DMS153 treated with DMSO at 0.1 percent for 48 hours (cell line): ENCODE data around the gene PLD3.
A peak's percentile ranks its signal among the peaks of the same experiment; 100 is the strongest.
"Not testable (repeated sequence)": the region's sequence is repeated elsewhere in the genome, so short reads cannot be mapped to it uniquely, and the experiment has no call there.

Experiments used
- DNase-seq: peaks from one replicate; lab custom pipeline; 2025; ENCODE audit not compliant: unreplicated experiment; lab: John Stamatoyannopoulos, UW

The PLD3 gene

DNA sequence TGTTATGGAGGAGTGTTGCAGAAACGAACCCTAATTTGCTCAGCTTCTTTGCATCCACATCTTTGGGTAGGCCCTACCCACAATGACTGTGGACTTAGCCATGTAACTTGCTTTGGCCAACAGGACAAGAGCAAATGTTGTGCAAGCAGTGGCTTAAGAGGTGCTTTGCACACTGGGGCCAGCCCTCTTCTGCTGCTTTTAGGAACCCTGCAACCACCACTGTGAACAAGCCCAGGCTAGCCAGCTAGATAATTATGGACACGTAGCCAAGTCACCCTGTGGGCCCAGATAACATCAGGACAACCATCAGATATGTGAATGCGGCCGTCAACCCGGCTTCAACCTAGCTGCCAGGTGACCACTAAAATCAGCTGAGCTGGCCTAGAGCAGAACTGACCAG is 17.4 kb upstream of the PLD3 start:
- DNase-seq = no peak

DNA sequence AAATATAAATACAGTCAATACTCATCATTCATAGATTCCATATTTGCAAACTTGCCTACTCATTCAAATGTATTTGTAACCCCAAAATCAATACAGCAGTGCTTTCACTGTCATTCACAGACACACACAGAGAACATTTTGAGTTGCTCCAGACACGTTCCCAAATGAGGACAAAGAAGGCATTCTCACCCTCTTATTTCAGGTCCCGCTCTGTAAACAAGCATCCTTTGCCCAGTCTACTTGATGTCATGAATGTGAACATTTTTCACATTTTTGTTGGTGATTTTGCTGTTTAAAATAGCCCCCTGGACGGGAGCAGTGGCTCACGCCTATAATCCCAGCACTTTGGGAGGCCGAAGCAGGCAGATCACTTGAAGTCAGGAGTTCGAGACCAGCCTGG is 15.8 kb upstream of the PLD3 start:
- no peak for DNase-seq

DNA sequence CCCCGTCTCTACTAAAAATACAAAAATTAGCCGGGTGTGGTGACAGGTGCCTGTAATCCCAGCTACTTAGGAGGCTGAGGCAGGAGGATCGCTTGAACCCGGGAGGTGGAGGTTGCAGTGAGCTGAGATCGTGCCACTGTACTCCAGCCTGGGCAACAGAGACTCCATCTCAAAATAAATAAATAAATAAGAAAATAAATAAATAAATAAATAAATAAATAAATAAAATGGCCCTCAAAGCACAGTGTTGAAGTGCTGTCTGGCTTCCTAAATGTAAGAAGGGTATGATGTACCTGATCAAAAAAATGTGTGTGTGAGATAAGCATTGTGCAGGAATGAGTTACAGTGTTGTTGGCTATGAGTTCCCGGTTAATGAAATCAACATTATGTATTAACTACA is 15.4 kb upstream of the PLD3 start:
- not testable (repeated sequence) for DNase-seq

DNA sequence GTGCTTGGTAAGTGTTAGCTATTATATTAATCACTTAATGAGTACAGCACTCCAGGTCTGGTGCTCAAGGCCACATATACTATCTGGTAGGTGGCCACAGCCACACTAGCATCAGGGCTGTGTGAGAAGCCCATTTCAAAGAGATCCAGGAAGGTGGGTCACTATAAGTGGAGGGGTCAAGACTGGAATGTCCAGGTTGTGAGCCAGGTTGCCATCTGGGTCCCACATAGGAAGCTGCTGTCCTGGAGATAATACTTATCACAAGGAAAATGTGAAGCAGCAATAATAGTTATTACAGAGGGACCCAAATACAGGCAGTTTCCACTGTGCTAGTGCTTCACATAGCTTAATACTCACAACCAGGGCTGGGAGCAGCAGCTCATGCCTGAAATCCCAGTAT is 13.4 kb upstream of the PLD3 start:
- DNase-seq = no peak

DNA sequence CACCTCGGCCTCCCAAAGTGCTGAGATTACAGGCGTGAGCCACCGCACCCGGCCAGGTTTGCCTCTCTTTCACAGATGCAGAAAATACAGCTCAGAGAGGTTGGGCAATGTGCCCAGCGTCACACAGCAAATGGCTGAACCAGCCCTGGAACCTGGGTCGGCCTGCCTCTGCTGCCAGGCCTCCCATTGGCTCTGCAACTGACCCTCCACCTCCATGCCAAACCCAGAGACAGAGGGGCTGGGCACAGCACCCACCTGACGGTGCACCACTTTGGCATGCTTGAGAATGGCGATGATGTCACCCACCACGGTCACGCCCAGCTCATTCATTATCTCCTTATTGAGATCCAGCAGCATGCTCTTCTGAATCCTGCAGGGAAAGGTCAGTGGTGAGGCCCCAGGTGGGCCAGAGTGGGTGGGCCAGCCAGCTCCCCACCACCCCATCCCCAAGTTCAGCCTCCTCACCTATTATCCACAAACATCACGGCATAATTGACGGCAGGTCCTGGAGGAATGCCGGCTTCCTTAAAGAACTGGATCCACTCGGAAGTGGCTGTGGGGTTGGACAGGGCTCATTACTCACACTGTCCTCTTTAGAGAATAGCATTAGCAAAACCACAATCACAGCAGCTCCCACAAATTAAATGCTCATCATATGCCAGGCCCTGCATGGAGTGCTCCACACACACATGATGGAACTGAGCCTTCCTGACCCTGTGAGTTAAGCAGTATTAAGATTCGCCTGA is 12.5 kb upstream of the PLD3 start:
- no peak for DNase-seq

DNA sequence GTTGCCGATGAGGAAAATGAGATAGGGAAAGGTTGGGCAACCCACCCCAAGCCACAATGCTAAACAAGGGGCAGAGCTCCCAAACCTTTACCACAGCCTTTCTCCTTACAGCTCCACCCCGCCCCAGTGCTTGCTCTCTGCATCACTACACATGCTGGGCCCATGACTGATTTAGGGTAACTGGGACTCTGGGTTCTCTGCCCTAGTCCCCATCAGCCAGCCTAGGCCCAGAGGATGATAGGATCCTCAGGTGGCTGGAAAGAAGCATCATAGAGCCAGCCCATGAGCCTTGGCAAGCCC is 11.9 kb upstream of the PLD3 start:
- no peak for DNase-seq

DNA sequence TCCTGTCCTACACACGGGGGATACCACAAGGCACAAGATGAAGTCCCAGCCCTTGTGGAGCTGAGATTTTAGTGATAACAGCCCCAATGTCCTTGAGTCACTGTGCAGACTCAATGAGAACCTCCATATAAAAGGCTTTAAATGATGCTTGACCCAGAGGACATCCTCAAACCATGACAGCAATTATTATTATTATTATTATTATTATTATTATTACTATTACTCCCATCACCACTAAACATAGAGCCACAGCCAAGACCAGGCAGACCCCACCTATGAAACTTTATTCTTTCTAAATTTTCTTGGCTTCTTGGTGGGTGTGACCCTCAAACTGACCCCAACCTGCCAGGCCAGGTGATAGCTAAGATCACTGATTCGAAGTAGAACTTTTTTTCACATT is 11.4 kb upstream of the PLD3 start:
- DNase-seq = no peak

DNA sequence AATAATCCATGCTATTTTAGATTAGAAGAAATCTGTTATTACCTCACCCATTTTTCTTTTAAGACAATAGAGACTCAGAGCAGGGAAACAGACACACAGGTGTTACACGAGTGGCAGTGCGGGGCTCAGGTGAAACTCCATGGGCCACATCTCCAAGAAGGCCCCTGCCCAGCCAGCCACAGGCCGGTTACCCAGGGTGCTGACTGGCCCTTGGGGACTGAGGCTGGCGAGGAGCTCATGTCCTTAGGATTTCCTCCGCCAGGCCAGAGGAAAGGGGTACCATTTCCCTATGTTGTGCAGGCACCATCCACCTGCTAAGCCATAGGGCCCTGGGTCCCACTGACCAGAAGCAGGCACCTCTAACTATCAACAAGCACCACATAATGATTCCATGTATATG is 10.9 kb upstream of the PLD3 start:
- no peak for DNase-seq

DNA sequence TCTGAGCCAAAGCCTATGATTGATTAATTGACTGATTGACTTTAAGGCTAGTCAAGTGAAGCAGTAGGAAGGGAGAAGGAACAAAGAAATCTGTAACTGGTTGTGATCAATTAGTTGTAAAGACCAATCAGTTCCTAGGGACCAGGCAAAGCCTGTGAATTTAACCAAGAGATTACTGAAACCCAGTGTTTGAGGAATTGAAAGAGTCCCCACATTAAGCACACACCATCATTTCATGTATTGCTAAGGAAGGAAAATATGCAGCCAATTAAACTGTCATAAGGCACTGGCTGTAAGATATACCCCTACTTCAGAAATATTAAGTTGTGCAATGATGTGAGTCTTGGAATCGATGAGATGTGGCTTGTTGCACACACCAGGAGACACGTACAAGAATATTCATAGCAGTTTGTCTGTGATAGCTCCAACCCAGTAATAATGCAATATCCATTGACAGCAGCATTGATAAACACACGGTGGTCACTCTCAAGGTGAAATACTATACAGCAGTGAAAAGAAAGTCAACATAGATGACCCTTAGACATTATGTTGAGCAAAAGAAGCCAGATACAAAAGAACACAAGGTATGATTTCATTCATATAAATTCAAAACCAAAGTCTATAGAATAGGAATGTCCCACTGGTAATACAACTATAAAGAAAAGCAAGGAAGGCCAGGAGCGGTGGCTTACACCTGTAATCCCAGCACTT is 9.3 kb upstream of the PLD3 start:
- no peak for DNase-seq

DNA sequence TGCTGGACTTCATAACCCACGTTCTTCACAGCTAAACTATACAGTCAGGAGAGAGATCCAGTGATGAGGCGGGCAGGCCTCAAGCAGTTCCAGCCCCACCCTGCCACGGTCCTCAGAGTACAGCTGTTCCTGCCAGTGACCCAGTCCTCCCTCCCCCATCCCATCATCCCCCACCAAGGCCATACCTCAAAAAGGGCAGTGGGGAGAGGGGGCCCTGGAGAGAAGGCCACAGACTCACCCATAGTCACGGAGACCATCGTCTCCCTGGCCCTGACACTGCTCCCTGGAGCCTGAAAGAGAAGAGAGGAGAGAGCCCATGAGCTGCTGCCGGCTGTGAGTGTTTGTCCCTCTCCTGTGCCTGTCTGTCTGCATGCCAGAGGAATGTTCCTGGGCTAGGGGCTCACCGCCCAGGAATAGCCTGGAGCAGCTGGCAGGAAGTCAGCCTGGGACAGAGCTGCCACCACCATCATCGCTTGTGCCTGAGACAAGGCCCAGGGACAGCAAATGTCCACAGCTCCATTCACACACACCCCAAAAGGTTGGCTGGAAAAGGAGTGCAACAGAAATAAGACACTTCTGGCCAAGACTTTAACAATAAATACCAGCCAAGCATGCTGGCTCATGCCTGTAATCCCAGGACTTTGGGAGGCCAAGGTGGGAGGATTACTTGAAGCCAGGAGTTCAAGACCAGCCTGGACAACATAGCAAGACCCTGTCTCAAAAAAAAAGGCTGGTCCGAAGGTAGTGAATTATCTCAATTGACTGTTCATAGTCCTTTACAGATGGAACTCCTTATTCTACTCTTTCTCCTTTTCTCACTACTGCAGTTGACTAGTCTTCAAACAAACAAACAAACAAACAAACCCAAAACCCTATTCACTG is 6.7 kb upstream of the PLD3 start:
- no peak for DNase-seq

DNA sequence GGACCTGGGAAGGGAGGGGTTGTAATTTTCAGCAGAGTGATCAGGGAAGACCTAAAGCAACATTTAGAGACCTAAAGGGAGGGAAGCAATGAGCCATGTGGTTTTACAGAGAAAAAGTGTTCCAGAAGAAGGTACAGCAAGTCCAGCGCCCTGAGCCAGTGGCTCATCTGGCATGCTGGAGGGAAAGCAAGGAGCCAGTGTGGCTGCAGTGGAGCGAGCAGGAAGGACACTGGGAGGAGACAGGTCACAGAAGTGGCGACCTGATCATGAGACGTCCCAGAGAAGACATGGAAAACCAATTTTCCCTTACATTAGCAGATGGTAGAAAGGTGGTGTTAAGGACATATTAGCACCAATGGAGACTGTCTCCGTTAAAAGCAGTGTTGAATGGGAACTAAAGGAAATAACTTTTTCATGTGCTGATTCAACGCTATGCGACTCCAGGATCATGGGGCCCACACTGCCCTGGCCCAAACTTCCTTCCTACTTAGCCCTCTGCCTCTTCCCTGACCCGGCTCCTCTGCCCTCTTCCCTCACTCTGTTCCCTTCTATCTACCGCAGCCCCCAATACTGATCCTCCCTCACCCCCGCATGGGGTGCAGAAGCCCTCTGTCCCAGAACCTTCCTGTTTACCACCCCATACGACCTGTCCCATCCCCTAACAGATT is 5.7 kb upstream of the PLD3 start:
- DNase-seq = no peak

DNA sequence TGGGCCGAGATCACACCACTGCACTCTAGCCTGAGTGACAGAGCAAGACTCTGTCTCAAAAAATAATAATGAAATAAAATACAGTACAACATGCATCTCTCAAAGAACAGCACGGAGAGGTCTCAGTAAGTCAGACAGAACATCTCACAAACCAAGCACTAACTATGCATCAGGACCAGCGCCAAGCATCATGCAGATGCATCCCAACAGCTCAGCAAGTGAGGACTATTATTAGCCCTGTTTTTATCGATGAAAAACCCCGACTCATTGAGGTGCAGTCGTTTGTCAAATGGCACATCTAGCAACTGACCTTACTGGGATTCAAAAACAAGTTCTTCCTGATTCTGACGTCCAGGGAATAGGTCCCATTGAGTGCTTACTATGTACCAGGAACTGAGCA is 4.1 kb upstream of the PLD3 start:
- DNase-seq = no peak

DNA sequence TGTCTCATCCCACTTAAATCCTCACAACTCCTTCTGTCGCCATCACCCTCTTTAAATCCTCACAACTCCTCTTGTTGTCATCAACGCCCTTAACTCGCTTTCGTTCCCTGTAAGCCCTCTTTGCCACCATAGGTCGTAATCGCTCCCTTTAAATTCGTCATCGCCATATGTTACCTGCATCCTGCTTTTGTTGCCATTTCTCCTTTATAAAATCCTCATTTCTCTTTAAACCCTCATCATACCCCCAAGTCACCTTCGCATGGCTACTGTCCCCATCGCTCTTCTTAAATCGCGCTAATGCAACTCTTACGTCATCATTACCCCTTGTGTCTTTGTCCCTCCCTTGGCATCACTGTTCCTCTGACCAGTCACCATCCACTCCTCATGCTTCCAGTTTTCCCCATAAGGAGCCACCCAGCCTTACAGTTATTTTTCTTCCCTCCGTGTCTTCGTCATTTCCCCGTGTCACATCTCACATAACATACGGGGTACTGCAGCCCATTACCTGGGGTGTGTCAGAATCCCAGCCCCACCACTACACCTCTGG is 539 bp downstream of the PLD3 start:
- DNase-seq = peak; percentile 30

DNA sequence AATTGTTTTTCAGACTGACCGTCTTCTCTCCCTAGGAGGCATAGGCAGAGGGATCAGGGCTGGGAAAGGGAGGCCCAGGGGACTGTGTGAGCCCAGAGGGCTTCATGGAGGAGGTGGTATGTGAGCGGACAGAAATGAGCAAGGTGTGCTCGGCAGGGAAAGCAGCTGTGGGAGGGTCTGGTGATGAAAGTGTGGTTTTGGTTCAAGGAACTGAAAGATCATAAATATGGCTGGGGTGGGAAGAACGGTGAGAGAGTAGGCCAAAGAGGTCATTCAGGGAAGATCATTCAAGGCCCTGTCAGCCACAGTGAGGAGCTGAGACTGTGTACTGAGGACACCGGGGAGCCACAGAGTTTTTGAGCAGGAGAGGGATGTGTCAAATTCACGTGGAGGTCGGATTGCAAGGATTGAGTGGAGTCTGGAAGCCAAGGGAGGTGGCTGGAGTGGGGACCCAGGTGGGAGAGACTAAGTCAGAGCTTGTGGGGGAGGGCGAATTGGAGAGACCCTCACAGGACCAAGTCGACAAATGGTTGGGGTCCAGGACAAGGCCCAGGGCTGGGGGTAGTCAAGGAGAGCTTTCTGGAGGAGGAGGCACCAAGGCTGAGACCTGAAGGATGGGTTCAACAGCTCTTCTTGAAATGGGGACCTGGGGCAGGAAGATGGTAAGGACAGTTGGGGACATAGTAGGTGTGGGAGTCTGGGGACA is 7.6 kb downstream of the PLD3 start:
- DNase-seq = no peak

DNA sequence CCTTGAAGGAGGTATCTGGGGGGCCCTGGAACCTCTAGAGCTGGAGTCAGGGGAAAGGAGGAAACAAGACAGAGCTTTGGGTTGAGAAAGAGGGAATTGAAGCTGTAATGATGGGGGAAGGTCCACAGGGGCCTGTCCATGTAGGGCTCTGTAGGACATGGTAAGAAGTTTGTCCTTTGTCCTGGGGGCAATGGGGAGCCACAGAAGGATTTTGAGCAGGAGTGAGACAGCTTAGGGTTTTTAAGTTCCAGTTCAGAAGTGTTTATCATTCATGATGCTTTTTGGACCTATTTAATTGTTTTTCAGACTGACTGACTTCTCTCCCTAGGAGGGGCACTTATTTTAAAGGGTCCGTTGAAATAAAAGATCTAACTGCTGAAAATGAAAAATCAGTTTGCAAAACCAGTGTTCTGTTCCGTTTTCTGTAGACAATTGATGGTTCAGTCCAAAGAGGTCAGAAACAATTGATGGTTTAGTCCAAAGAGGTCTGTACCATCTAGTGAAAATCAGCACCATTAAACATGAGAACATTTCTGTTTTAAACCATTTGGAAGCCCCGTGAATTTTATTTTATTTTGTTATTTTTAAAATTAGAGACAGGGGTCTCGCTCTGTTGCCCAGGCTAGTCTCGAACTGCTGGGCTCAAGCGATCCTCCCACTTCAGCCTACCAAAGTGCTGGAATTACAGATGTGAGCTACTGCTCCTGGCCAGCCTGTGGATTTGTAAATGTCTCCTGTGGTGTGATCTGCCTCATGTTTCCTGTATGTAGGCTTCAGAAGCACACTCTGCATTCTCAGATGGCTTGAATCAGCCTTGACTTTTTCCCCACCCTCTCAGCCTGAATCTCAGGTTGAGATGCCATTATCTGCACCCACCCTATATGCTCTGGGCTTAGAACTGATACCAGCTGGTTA is 8.4 kb downstream of the PLD3 start:
- DNase-seq = no peak

DNA sequence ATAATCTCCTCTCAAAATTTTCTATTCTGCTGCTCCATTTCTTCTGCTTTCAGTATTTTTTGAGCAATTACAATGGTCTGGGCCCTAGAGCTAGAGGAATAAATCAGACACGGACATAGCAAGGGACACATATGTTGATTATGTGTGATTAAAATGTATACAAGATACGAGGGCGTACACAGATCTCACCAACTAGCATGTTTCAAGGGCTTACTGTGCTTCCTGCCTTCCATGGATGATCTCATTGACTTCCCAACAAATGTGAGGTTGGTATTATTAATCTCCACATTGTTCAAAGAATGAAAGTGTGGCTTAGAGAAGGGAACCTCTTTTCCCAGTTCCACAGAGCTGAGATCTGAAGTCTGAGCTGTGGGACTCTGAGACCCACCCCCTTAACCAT is 9.1 kb downstream of the PLD3 start:
- DNase-seq = no peak

DNA sequence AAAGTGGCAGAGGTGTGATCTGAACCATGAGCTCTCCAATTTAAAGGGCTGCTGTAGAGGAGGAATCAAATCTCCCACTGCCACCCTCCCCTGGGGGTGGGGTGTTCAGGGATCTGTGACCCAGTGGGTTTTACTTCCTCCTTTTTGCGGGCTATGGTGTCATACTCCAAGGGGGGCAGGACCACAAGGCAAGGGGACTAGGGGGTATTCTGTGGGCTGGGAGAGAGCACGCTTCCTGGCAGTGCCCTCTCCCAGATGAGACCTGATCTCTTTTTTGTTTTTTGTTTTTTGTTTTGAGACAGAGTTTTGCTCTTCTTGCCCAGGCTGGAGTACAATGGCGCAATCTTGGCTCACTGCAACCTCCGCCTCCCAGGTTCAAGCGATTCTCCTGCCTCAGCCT is 10.3 kb downstream of the PLD3 start:
- DNase-seq = no peak

DNA sequence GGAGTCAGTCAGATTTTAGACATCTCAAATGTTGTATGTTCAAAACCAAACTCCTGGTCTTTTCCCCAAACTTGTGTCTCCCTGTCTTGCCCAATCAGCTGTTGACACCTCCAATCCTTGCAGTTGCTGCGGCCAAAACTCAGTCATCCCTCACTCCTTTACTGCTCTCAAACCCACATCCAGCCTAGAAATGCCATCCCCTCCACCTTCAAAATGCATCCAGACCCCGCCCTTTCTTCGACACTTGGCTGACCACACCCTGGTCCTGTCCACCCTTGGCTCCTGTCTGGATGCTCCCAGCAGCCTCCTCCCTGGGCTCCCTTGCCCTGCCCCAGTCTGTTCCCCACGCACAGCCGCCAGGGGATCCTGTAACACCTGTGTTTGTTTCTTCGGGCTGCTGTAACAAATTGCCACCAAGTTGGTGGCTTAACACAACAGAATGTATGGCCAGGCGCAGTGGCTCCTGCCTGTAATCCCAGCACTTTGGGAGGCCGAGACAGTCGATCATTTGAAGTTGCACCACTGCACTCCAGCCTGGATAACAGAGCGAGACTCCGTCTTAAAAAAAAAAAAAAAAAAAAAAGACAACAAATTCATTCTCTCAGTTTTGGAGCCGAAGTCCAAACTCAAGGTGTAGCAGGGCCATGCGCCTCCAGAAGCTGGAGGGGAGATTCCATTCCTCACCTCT is 11.7 kb downstream of the PLD3 start:
- DNase-seq = no peak

DNA sequence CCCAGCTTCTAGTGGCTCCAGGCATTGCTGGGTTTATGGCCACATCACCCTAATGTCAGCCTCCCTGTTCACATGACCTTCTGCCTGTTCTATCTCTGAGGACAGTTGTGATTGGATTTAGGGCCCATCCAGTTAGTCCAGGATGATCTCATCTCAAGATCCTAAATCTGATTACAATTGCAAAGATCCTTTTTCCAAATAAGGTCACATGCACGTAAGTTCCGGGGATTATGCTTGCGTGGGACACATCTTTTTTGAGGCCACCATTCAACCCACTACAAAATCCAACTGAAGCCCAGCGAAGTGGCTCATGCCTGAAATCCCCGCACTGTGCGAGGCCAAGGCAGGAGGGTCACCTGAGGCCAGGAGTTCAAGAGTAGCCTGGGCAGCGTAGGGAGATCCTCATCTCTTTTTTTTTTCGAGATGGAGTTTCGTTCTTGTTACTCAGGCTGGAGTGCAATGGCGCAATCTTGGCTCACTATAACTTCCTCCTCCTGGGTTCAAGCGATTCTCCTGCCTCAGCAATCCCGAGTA is 12.3 kb downstream of the PLD3 start:
- no peak for DNase-seq
